Colonic mucosa (tissue), 4 donors: ENCODE results near the gene EPHB1. TPM values are rescaled to one million over a fixed set of nuclear protein-coding genes. Genes with fewer than 3 reads are reported as not detected.
"Not testable (repeated sequence)": the region's sequence is repeated elsewhere in the genome, so short reads cannot be mapped to it uniquely, and the experiment has no call there.

Experiments
- DNase-seq: peaks from one replicate; pipeline ENCODE4 v3.0.0-alpha.2; 2020
- H3K27ac ChIP-seq: fragments of 200-600 bp; one replicate; pipeline ENCODE4 v1.8.0; 2021
- H3K27me3 ChIP-seq: fragments of 200-600 bp; one replicate; pipeline ENCODE4 v1.8.0; 2021
- H3K36me3 ChIP-seq: fragments of 200-600 bp; one replicate; pipeline ENCODE4 v1.8.0; 2021
- H3K4me1 ChIP-seq: fragments of 200-600 bp; one replicate; pipeline ENCODE4 v1.8.0; 2021; ENCODE audit warnings: mild to moderate bottlenecking
- H3K4me3 ChIP-seq: fragments of 200-600 bp; one replicate; pipeline ENCODE4 v1.8.0; 2021
- H3K9ac ChIP-seq, 2 donors: one replicate each; pipeline ENCODE4 v1.7.0; 2013; ENCODE audit warnings: control low read depth in 2 of 2, low read depth in 2 of 2, low read length in 2 of 2
- H3K9me3 ChIP-seq: fragments of 200-600 bp; one replicate; pipeline ENCODE4 v1.8.0; 2021
- CTCF ChIP-seq: fragments of 200-600 bp; IDR thresholded peaks from one replicate; pipeline ENCODE4 v1.8.0; 2022; ENCODE audit warnings: antibody characterized with exemption, mild to moderate bottlenecking
- intact Hi-C: fragments of 100-400 bp; cut with DNase I; formaldehyde crosslinking; loops from one replicate; pipeline ENCODE4 v1.14.1; 2022
- total RNA-seq, 2 donors: library from RNA; stranded (reverse); fragmentation: NEBNext Ultra II Directional in 1 of 2; extraction: Animal tissue kit (Norgen Biotek cat#: 25700) in 1 of 2; gene quantifications; one replicate each; pipeline ENCODE4 v1.2.1, GENCODE V29; 2021
- donor health status: healthy.
- donor health status: DM: no; HTN: no; CAD: no.
- donor health status: DM: no; HTN: no; CAD: no.

Gene EPHB1
- total RNA-seq, 2 donors from 2014 or later, result 0.40 to 0.74 TPM

GRCh38 chr3:134964226-134964625, 169.2 kb downstream of the EPHB1 start:
- H3K4me1 ChIP-seq, result no peaks in the 10 kb centered on the region
- no peak for DNase-seq
- H3K36me3 ChIP-seq, result no peaks in the 10 kb centered on the region
- intact Hi-C loops, result no loop called here
- H3K9ac ChIP-seq, result no peak overlapping the region
- no peaks in the 10 kb centered on the region for H3K27me3 ChIP-seq
- H3K9me3 ChIP-seq, result no peaks in the 10 kb centered on the region
- no peak for TF ChIP-seq CTCF
- H3K27ac ChIP-seq, result no peak overlapping the region
- no peak overlapping the region for H3K4me3 ChIP-seq

GRCh38 chr3:134965865-134966481, 170.9 kb downstream of the EPHB1 start:
- intact Hi-C loops, result no loop called here
- Histone ChIP-seq H3K27me3 (no peaks in the 10 kb centered on the region), H3K4me1 (no peaks in the 10 kb centered on the region), H3K9me3 (no peaks in the 10 kb centered on the region), H3K9ac (no peak overlapping the region), H3K27ac (no peak overlapping the region), H3K4me3 (no peak overlapping the region), H3K36me3 (no peaks in the 10 kb centered on the region)
- no peak for DNase-seq
- TF ChIP-seq CTCF, result no peak

DNA sequence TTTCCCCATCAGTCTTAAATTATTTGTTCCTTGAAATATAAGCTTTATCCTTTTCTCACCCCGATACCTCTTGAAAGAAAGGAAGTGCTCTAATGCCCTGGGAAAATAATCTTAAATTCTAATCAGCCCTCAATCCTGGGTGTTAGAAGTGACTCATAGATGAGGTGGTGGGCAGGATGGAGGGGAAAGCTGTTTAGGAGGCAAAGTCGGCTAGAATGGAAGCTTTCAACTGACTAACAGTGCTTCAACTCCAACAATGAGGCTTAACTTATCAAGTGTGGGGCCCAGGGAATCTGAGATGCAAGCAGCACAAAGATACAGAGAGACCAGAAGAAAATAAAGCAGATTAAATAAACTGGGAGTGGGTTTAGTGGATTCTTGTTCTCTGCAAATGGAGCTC, 175.8 kb downstream of the EPHB1 start:
- H3K9me3 ChIP-seq, result no peaks in the 10 kb centered on the region
- H3K4me1 ChIP-seq, result no peaks in the 10 kb centered on the region
- H3K9ac ChIP-seq, result no peak overlapping the region
- H3K27me3 ChIP-seq, result no peaks in the 10 kb centered on the region
- no peak overlapping the region for H3K27ac ChIP-seq
- DNase-seq, result no peak
- no peak for TF ChIP-seq CTCF
- intact Hi-C loops, result no loop called here
- H3K4me3 ChIP-seq, result no peak overlapping the region
- H3K36me3 ChIP-seq, result no peaks in the 10 kb centered on the region

DNA sequence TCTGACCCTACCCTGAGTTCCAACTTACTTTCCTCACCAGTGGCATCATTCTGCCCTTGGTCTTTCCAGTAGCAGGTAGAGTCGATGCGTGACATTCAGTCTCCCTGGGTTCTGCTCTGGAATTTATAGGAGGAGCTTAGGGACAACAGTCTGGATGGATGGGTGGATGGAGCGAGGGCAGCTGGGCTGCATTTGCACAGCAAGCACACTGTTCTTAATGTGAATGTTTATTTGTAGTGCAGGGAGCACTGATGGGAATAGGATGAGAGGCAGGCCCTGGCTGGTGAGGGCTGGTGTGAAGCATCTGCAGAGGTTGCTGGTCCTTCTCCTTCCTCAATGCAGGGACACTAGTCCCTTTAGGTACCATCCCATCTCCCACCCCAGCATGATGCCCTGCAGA, 176.2 kb downstream of the EPHB1 start:
- Histone ChIP-seq H3K27ac (no peak overlapping the region), H3K9me3 (no peaks in the 10 kb centered on the region), H3K36me3 (no peaks in the 10 kb centered on the region), H3K27me3 (no peaks in the 10 kb centered on the region), H3K4me3 (no peak overlapping the region), H3K4me1 (no peaks in the 10 kb centered on the region), H3K9ac (no peak overlapping the region)
- no peak for DNase-seq
- TF ChIP-seq CTCF, result no peak
- intact Hi-C loops, result no loop called here

DNA sequence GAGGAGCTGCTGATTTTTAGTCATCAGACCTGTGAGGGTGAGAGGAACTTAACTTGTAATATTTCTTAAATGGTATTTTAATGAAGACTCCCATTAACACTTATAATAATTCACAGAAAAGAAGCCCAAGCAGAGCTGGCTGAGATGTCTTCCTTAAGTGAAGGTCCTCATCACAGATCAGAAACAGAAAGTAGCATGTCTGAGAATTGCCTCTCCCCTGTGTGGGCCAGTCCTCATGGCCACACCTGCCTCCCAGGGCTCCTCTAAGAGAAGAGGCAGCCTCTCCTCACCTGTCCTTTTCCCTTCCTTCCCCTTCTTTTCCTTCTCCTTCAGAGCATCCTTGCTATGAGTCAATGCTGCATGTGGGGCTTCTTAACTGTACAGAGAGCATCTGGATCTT, 176.8 kb downstream of the EPHB1 start:
- H3K27me3 ChIP-seq, H3K9ac ChIP-seq, H3K36me3 ChIP-seq, intact Hi-C loops, H3K4me3 ChIP-seq, H3K9me3 ChIP-seq, H3K4me1 ChIP-seq, DNase-seq, H3K27ac ChIP-seq: not testable (repeated sequence)

DNA sequence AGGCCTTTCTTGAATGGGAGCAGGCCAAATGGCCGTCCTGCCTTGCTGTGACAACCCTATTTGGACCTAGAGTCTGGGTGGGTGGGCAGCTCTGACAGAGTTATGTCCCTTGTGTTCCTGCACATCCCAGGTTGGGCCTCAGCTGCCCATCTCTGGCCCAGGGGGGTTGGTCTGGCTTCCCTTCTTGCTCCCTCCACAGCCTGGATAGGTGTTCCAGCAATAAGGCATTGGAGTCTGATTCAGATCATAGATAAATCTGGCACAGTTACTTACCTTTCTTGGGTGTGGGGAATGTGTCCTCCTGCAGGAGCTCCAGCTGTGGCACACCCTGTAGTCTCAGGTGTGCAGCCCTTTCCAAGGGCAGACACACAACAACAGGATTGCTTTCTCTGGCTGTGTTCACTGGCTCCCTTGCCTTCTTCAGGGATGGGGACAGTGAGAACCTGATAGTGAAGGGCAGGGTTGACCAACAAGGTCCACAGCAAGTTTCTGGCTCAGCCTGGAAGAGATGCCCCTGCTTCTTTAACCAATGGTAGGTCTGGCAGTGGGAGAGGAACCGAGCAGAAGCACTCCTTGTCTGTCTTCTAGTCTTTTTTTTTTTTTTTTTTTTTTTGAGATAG, 177.9 kb downstream of the EPHB1 start:
- no peak for TF ChIP-seq CTCF
- Histone ChIP-seq H3K4me1 (no peaks in the 10 kb centered on the region), H3K27me3 (no peaks in the 10 kb centered on the region)

More for the DNA sequence above, 177.9 kb downstream of the EPHB1 start:
- no peaks in the 10 kb centered on the region for H3K36me3 ChIP-seq
- no peak overlapping the region for H3K9ac ChIP-seq
- no peak overlapping the region for H3K4me3 ChIP-seq
- no peak for DNase-seq
- intact Hi-C loops, result no loop called here
- H3K27ac ChIP-seq, result no peak overlapping the region
- H3K9me3 ChIP-seq, result no peaks in the 10 kb centered on the region
